MM.1S (cell line): ENCODE measurements around the gene PKHD1.

ENCODE experiments used
- DNase-seq: peaks from one replicate; pipeline ENCODE4 v3.0.0-alpha.2; 2015
- H2AFZ ChIP-seq: fragments of 300-600 bp; sonication (generic); 2 replicates; pipeline ENCODE4 v1.6.0; 2016; ENCODE audit warnings: antibody characterized with exemption, low read length
- H3F3A ChIP-seq: fragments of 300-600 bp; sonication (generic); 2 replicates; pipeline ENCODE4 v1.6.1; 2016; ENCODE audit warnings: mild to moderate bottlenecking, antibody characterized with exemption, low read length, moderate library complexity, mixed read lengths; ENCODE audit not compliant: insufficient read depth
- H3K27ac ChIP-seq: fragments of 300-600 bp; sonication (generic); 2 replicates; pipeline ENCODE4 v1.5.1; 2016; ENCODE audit warnings: mild to moderate bottlenecking, low read length
- H3K27me3 ChIP-seq: fragments of 300-600 bp; sonication (generic); replicated peaks from 2 replicates; pipeline ENCODE4 v1.6.0; 2016; ENCODE audit warnings: low read length; ENCODE audit not compliant: insufficient read depth
- H3K36me3 ChIP-seq: fragments of 300-600 bp; sonication (generic); replicated peaks from 2 replicates; pipeline ENCODE4 v1.6.1; 2016; ENCODE audit warnings: mild to moderate bottlenecking, low read length, mixed read lengths; ENCODE audit not compliant: insufficient read depth
- H3K4me1 ChIP-seq: fragments of 300-600 bp; sonication (generic); 2 replicates; pipeline ENCODE4 v1.6.1; 2016; ENCODE audit warnings: low read length, mixed read lengths
- H3K4me2 ChIP-seq: fragments of 300-600 bp; sonication (generic); 2 replicates; pipeline ENCODE4 v1.6.0; 2016; ENCODE audit warnings: low read depth, low read length
- H3K4me3 ChIP-seq: fragments of 300-600 bp; sonication (generic); 2 replicates; pipeline ENCODE4 v1.5.1; 2016; ENCODE audit warnings: low read length, mixed read lengths
- H3K79me2 ChIP-seq: fragments of 300-600 bp; sonication (generic); 2 replicates; pipeline ENCODE4 v1.6.1; 2016; ENCODE audit warnings: mixed run types, low read length, mixed read lengths
- H3K9ac ChIP-seq: fragments of 300-600 bp; sonication (generic); 2 replicates; pipeline ENCODE4 v1.6.1; 2016; ENCODE audit warnings: low read length, mixed read lengths
- H3K9me2 ChIP-seq: fragments of 300-600 bp; sonication (generic); replicated peaks from 2 replicates; pipeline ENCODE4 v1.6.1; 2016; ENCODE audit warnings: mild to moderate bottlenecking, low read length, mixed read lengths; ENCODE audit not compliant: insufficient read depth
- H3K9me3 ChIP-seq: fragments of 300-600 bp; sonication (generic); replicated peaks from 2 replicates; pipeline ENCODE4 v1.6.1; 2016; ENCODE audit warnings: mild to moderate bottlenecking, low read length, mixed read lengths; ENCODE audit not compliant: insufficient read depth
- H4K20me1 ChIP-seq: fragments of 300-600 bp; sonication (generic); 2 replicates; pipeline ENCODE4 v1.6.1; 2016; ENCODE audit warnings: mild to moderate bottlenecking, low read length, moderate library complexity, mixed read lengths; ENCODE audit not compliant: insufficient read depth
- EZH2 ChIP-seq: fragments of 300-600 bp; sonication (generic); optimal IDR thresholded peaks from 2 replicates; pipeline ENCODE3; 2017; ENCODE audit warnings: low read depth, mild to moderate bottlenecking, antibody characterized with exemption, low read length, mixed read lengths
- EZH2phosphoT487 ChIP-seq: fragments of 300-600 bp; sonication (generic); IDR thresholded peaks from 2 replicates; pipeline ENCODE4 v1.6.1; 2018; ENCODE audit warnings: antibody characterized with exemption, low read length
- TF ChIP-seq, protein P1 (sequence below): fragments of 300-600 bp; sonication (generic); IDR thresholded peaks from 2 replicates; pipeline ENCODE4 v1.5.1; 2016; ENCODE audit warnings: antibody characterized with exemption, low read length, mixed read lengths

The PKHD1 gene

DNA sequence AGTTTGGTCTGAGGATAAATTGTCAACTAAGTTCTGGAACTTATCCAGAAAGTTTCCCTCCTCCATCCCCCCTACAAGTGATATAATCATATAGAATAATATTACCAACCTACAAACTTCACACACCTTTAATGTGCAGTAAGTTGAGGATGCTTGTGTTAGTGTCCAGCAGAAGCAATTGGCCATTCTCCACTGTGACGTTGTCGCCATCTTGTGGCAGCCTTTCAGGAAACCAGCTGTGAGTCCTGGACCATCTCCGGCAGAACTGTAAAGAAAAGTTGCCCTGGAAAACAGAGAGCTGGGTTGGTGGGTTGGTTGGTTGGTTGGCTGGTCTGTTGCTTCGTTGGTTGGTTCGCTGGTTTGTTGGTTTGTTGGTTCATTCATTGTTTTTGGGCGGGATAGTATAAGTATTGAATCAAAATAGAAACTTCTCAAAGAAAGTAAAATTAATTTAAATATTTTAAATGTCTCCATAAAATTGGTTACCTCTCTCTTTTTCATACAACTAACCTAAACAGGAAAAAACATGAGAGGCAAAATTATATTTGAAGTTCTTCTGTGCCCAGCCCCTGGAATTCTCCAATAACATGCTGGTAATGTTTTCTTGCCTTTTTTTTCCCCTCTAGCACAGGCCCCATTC lies 127.5 kb downstream of the PKHD1 start:
- no peaks in the 10 kb centered on the region for H3K79me2 ChIP-seq
- no peaks in the 10 kb centered on the region for H3K9me3 ChIP-seq
- no peaks in the 10 kb centered on the region for H4K20me1 ChIP-seq
- no peak for TF ChIP-seq EZH2phosphoT487
- TF ChIP-seq, protein P1, sequence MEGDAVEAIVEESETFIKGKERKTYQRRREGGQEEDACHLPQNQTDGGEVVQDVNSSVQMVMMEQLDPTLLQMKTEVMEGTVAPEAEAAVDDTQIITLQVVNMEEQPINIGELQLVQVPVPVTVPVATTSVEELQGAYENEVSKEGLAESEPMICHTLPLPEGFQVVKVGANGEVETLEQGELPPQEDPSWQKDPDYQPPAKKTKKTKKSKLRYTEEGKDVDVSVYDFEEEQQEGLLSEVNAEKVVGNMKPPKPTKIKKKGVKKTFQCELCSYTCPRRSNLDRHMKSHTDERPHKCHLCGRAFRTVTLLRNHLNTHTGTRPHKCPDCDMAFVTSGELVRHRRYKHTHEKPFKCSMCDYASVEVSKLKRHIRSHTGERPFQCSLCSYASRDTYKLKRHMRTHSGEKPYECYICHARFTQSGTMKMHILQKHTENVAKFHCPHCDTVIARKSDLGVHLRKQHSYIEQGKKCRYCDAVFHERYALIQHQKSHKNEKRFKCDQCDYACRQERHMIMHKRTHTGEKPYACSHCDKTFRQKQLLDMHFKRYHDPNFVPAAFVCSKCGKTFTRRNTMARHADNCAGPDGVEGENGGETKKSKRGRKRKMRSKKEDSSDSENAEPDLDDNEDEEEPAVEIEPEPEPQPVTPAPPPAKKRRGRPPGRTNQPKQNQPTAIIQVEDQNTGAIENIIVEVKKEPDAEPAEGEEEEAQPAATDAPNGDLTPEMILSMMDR = peak; percentile 87
- no peak for TF ChIP-seq EZH2
- no peak overlapping the region for H3K9ac ChIP-seq
- DNase-seq = peak; percentile 56
- H3K4me2 ChIP-seq = no peak overlapping the region
- no peaks in the 10 kb centered on the region for H3F3A ChIP-seq
- no peaks in the 10 kb centered on the region for H3K36me3 ChIP-seq
- no peaks in the 10 kb centered on the region for H3K27me3 ChIP-seq
- H2AFZ ChIP-seq = no peak overlapping the region
- no peaks in the 10 kb centered on the region for H3K4me1 ChIP-seq
- H3K4me3 ChIP-seq = no peak overlapping the region
- H3K27ac ChIP-seq = no peak overlapping the region
- no peaks in the 10 kb centered on the region for H3K9me2 ChIP-seq

DNA sequence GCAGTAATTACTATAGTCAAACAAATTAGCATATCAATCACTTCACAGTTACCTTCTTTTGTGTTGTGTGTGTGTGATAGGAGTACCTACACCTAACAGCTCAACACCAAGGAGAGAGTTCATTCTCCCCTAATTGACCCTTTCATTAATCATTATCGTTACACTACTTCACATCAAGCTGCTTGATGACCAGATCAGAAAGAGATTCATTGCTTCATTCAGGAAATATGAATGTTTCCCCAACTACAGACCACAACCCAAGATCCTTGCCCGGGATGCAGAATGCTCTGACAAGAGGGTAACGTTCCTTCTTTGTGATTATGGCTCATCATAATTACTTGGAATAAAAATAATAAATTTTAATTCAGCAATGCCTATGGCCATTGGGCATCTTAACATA lies 132.7 kb downstream of the PKHD1 start:
- TF ChIP-seq, protein P1 = no peak
- TF ChIP-seq EZH2 = no peak
- TF ChIP-seq EZH2phosphoT487 = no peak
- Histone ChIP-seq H3K27ac (no peak overlapping the region), H3K36me3 (no peaks in the 10 kb centered on the region)

DNA sequence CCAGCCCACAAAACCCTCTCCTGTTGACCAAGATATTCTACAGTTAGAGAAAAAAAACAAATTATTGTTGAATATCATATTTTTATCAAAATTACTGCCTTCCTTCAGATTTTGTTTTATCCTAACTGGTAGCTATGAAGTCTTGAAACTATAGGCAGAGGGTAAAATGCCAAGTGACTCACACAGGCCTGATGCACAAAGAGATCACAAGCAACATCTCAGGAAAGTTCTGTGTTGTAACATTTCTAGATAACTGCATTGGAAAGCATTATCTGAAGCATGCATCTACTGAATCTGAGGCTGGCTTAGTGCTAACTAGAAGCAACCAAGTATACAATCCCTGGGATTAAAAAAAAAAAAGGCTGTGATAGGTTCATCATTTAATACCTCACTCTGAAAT lies 134.2 kb downstream of the PKHD1 start:
- DNase-seq = no peak
- no peak overlapping the region for H2AFZ ChIP-seq
- H3K36me3 ChIP-seq = no peaks in the 10 kb centered on the region
- H3F3A ChIP-seq = no peaks in the 10 kb centered on the region
- H3K27me3 ChIP-seq = no peaks in the 10 kb centered on the region
- H3K4me1 ChIP-seq = no peaks in the 10 kb centered on the region
- H3K79me2 ChIP-seq = no peaks in the 10 kb centered on the region
- H3K9me3 ChIP-seq = no peaks in the 10 kb centered on the region
- no peaks in the 10 kb centered on the region for H4K20me1 ChIP-seq
- TF ChIP-seq, protein P1 = no peak
- no peak for TF ChIP-seq EZH2phosphoT487
- no peak for TF ChIP-seq EZH2
- H3K4me2 ChIP-seq = no peak overlapping the region
- no peak overlapping the region for H3K4me3 ChIP-seq
- no peak overlapping the region for H3K27ac ChIP-seq
- no peak overlapping the region for H3K9ac ChIP-seq
- no peaks in the 10 kb centered on the region for H3K9me2 ChIP-seq

More for the DNA sequence above, 132.7 kb downstream of the PKHD1 start:
- no peak overlapping the region for H2AFZ ChIP-seq
- H3K4me1 ChIP-seq = no peaks in the 10 kb centered on the region
- no peaks in the 10 kb centered on the region for H3K27me3 ChIP-seq
- no peak for DNase-seq
- no peaks in the 10 kb centered on the region for H3K9me3 ChIP-seq
- H4K20me1 ChIP-seq = no peaks in the 10 kb centered on the region
- no peaks in the 10 kb centered on the region for H3K79me2 ChIP-seq
- no peaks in the 10 kb centered on the region for H3F3A ChIP-seq
- no peak overlapping the region for H3K4me3 ChIP-seq
- no peaks in the 10 kb centered on the region for H3K9me2 ChIP-seq
- H3K4me2 ChIP-seq = no peak overlapping the region
- H3K9ac ChIP-seq = no peak overlapping the region
